HFF-Myc (cell line): Measurements from ENCODE around the gene NCF4.

Experiments used
- DNase-seq: peaks from one replicate; pipeline ENCODE4 v3.0.0-alpha.2; 2011; ENCODE audit warnings: low read depth; ENCODE audit errors: extremely low read depth
- H3K4me3 ChIP-seq: replicated peaks from 2 replicates; pipeline ENCODE4 v1.5.1; 2011; ENCODE audit warnings: low read depth, mild to moderate bottlenecking, control low read depth, low read length
- TF ChIP-seq, protein P1 (sequence below): IDR thresholded peaks from 2 replicates; pipeline ENCODE4 v1.5.1; 2012; ENCODE audit warnings: mild to moderate bottlenecking, low read depth, low read length, control low read depth; ENCODE audit errors: missing control alignments

NCF4 gene

DNA sequence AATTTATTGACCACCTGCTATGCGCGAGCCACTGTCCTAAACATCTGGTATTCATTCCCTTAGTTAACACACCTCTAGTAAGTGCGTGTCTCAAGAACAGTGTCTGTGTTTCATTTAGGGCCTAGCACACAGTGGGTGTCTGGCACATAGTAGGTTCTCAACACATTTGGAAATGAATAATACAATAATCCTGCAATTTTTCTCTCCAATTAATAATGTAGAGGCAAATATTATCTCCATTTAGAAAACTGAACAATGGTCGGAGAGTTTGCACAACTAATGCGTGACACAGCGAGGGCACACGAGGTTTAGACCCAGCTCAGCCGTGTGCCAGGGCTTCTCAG, 4.0 kb upstream of the NCF4 start:
- TF ChIP-seq, protein P1, sequence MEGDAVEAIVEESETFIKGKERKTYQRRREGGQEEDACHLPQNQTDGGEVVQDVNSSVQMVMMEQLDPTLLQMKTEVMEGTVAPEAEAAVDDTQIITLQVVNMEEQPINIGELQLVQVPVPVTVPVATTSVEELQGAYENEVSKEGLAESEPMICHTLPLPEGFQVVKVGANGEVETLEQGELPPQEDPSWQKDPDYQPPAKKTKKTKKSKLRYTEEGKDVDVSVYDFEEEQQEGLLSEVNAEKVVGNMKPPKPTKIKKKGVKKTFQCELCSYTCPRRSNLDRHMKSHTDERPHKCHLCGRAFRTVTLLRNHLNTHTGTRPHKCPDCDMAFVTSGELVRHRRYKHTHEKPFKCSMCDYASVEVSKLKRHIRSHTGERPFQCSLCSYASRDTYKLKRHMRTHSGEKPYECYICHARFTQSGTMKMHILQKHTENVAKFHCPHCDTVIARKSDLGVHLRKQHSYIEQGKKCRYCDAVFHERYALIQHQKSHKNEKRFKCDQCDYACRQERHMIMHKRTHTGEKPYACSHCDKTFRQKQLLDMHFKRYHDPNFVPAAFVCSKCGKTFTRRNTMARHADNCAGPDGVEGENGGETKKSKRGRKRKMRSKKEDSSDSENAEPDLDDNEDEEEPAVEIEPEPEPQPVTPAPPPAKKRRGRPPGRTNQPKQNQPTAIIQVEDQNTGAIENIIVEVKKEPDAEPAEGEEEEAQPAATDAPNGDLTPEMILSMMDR = no peak
- no peak overlapping the region for H3K4me3 ChIP-seq
- no peak for DNase-seq

DNA sequence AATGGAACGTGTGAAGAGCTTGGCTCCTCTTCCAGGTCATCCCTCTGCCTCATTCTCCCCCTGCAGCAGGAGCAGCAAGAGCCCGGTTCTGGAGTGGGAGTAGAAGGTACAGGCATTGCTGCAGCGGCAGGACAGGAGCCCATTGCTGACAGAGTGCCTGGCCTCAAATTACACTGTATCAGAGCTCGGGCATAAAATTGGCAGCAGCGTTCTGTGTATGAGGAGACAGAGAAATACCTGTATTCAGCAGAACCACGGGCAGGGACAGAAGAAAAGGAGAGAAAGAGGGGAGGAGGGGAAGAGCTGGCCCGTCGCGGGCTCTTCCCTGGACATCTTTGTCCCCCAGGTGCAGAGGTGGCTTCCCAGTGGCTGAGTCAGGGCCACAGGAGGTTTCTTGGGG, 2.6 kb upstream of the NCF4 start:
- no peak for DNase-seq
- TF ChIP-seq, protein P1 = no peak
- no peak overlapping the region for H3K4me3 ChIP-seq

DNA sequence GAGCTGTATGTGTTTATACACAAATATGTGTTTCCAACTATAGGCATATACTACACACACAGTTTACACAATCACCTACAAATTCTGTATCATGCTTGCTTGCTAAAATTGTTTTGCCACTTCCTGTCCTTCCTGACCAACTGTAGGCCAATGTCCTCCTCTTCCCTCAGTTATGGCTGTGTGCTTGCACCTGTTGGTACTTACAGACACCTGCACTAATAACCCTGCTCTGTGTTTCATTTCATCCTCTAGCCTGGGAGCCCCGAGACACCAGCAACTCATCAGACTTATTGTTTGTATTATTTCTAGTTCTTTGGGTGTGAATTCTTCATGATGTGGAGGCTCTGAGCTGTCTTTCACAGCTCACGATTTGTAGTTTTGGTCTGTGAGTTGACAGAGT, 1.8 kb upstream of the NCF4 start:
- no peak for DNase-seq
- H3K4me3 ChIP-seq = no peak overlapping the region
- TF ChIP-seq, protein P1 = no peak

DNA sequence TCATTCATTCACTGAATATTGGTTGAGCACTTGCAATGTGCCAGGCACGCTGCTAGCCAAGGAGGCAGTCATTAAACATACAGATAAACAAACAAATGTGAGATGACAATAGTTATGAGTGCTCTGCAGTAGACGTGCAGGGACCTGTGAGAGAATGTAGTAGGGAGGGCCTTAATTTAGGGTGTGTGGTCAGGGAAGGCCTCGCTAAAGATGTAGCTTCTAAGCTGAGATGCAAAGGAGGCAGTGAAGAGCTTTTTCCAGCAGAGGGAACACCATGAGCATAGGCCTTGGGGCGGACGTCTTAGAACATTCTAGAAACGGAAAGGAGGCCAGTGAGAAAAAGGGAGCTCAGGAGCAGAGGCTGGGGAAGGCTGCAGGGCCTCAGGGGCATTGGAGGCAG, 789 bp upstream of the NCF4 start:
- TF ChIP-seq, protein P1 = no peak
- DNase-seq = no peak
- no peak overlapping the region for H3K4me3 ChIP-seq

DNA sequence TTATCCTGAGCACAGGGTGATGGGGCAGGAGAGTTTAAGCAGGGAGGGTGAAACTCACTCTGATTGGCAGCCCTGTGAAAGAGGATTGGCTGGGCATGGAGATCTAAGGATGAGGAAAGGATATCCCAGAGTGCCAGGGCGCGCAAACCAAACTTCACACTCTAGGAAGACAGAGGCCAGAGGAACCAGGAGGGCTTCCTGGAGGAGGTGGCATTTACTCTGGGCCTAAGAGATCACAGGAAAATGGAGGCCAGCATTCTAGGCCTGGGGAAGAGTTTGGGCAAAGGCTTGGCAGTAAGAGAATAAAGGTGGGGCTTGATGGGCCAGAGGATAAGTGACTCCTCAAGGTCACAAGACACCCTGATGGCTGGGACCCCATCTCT, 377 bp upstream of the NCF4 start:
- TF ChIP-seq, protein P1 = no peak
- no peak overlapping the region for H3K4me3 ChIP-seq
- DNase-seq = no peak

DNA sequence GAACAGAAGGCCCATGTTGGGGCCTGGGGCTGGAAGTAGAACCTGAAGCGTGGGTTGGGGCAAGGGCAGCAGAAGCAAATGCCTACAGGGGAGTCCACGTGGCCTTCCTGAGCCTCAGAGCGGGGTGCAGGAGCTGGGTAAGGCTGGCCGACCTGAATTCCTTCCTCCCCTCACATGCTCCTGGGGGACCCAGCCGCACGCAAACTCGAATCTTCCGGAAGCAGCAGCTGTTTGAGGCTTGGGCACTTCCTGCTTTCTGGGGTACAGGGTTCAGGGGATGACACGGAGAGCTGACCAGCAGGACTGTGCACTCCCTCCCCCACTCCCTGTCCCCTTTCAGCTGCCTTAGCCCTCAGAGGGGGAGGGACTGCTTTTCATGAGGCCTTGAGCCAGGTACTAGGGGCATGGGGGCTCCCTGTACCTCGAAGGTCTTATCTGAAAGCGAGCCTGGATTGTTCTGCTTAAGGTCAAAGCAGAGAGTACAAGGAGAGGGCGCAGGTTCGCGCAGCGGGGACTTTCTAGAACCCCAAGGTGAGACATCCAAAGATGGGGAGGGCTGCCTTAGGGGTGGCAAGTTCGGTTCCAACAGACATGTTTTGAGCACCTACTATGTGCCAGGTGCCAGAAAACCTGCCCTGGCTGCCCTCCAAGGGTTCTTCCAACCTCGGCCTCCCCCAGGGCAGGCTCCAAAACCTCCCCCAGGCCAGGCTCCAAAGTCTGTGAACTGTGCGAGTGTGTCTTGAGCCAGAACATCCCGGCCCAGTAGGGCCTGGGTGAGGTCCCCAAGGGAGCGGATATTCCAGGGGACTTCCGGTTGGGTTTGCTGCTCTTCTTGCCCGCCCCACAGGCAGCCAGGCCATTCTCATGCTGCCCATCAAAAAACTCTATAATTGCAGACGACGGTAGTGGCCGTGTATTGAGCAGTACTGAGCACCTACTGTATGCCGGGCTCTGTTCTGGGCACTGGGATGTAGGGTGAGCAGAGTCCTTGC, 1.7 kb downstream of the NCF4 start:
- no peak overlapping the region for H3K4me3 ChIP-seq
- TF ChIP-seq, protein P1 = no peak
- no peak for DNase-seq
